ENCODE data around the gene PACRG. TPM values are rescaled to one million over a fixed set of nuclear protein-coding genes. Genes with fewer than 3 reads are reported as not detected.

PACRG gene
- total and polyA plus RNA-seq, 2 of the 13 experiments (the other 11 are each of a cell fraction or from before 2014, with no cell fraction given), result 0.13 TPM; not detected in 1

DNA sequence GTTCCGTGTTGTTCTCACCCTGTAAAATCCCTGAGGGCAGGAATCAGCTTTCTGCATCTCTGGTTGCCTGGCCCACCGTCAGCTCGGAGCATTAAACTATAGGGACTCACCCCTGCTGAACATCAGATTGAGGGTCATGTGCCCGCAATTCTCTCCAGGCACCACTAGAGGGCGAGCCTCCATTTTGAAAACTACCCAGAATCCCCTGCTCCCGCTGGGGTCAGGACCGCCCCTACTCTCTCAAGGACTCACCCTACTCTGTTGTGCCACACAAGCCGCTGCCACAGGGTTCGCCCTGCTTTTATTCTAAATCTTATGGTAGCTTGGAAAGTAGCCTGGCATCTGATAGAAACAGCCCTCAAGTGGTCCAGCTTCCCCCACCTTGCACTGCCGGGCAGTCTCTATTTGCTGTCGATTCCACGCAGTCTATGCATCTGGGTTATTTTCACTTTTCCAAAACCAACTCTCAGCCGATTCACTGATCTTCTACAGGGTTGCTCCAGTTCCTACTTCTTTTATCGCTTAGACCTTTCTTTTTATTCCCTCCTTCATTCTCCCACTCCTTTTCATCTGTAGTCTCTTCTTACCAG lies 442.6 kb downstream of the PACRG start (continued):
- TF ChIP-seq, protein P1, sequence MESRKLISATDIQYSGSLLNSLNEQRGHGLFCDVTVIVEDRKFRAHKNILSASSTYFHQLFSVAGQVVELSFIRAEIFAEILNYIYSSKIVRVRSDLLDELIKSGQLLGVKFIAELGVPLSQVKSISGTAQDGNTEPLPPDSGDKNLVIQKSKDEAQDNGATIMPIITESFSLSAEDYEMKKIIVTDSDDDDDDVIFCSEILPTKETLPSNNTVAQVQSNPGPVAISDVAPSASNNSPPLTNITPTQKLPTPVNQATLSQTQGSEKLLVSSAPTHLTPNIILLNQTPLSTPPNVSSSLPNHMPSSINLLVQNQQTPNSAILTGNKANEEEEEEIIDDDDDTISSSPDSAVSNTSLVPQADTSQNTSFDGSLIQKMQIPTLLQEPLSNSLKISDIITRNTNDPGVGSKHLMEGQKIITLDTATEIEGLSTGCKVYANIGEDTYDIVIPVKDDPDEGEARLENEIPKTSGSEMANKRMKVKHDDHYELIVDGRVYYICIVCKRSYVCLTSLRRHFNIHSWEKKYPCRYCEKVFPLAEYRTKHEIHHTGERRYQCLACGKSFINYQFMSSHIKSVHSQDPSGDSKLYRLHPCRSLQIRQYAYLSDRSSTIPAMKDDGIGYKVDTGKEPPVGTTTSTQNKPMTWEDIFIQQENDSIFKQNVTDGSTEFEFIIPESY (CRISPR knock-in tag; IDR thresholded peaks at IDR 0.05), result peak; percentile 94
- TF ChIP-seq ZSCAN9 (CRISPR knock-in tag; IDR thresholded peaks at IDR 0.05; ENCODE audit: borderline replicate concordance), result no peak
- TF ChIP-seq KDM1A (CRISPR knock-in tag; IDR thresholded peaks at IDR 0.05), result no peak
- no peak for TF ChIP-seq ZNF761 (CRISPR knock-in tag; conservative IDR thresholded peaks at IDR 0.05)
- TF ChIP-seq, protein P2, sequence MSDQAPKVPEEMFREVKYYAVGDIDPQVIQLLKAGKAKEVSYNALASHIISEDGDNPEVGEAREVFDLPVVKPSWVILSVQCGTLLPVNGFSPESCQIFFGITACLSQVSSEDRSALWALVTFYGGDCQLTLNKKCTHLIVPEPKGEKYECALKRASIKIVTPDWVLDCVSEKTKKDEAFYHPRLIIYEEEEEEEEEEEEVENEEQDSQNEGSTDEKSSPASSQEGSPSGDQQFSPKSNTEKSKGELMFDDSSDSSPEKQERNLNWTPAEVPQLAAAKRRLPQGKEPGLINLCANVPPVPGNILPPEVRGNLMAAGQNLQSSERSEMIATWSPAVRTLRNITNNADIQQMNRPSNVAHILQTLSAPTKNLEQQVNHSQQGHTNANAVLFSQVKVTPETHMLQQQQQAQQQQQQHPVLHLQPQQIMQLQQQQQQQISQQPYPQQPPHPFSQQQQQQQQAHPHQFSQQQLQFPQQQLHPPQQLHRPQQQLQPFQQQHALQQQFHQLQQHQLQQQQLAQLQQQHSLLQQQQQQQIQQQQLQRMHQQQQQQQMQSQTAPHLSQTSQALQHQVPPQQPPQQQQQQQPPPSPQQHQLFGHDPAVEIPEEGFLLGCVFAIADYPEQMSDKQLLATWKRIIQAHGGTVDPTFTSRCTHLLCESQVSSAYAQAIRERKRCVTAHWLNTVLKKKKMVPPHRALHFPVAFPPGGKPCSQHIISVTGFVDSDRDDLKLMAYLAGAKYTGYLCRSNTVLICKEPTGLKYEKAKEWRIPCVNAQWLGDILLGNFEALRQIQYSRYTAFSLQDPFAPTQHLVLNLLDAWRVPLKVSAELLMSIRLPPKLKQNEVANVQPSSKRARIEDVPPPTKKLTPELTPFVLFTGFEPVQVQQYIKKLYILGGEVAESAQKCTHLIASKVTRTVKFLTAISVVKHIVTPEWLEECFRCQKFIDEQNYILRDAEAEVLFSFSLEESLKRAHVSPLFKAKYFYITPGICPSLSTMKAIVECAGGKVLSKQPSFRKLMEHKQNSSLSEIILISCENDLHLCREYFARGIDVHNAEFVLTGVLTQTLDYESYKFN (CRISPR knock-in tag; conservative IDR thresholded peaks at IDR 0.05), result no peak
- TF ChIP-seq ZNF678 (CRISPR knock-in tag; IDR thresholded peaks at IDR 0.05), result no peak
- TF ChIP-seq NFIB (CRISPR knock-in tag; IDR thresholded peaks at IDR 0.05; ENCODE audit: borderline replicate concordance), result no peak
- TF ChIP-seq, protein P3, sequence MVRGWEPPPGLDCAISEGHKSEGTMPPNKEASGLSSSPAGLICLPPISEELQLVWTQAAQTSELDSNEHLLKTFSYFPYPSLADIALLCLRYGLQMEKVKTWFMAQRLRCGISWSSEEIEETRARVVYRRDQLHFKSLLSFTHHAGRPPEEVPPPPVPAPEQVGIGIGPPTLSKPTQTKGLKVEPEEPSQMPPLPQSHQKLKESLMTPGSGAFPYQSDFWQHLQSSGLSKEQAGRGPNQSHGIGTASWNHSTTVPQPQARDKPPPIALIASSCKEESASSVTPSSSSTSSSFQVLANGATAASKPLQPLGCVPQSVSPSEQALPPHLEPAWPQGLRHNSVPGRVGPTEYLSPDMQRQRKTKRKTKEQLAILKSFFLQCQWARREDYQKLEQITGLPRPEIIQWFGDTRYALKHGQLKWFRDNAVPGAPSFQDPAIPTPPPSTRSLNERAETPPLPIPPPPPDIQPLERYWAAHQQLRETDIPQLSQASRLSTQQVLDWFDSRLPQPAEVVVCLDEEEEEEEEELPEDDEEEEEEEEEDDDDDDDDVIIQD (CRISPR knock-in tag; IDR thresholded peaks at IDR 0.05; ENCODE audit: low read depth), result peak; percentile 51; the same call in 1 of the 2 replicates
- TF ChIP-seq CBX2 (IDR thresholded peaks at IDR 0.05; ENCODE audit: low read depth, low read length), result no peak
- TF ChIP-seq CBX2 (CRISPR knock-in tag; IDR thresholded peaks at IDR 0.05; ENCODE audit: low read depth), result no peak
- no peak for TF ChIP-seq GLI4 (CRISPR knock-in tag; IDR thresholded peaks at IDR 0.05; ENCODE audit: borderline replicate concordance)
- TF ChIP-seq POGZ (CRISPR knock-in tag; IDR thresholded peaks at IDR 0.05), result peak; percentile 75
- TF ChIP-seq, protein P4, sequence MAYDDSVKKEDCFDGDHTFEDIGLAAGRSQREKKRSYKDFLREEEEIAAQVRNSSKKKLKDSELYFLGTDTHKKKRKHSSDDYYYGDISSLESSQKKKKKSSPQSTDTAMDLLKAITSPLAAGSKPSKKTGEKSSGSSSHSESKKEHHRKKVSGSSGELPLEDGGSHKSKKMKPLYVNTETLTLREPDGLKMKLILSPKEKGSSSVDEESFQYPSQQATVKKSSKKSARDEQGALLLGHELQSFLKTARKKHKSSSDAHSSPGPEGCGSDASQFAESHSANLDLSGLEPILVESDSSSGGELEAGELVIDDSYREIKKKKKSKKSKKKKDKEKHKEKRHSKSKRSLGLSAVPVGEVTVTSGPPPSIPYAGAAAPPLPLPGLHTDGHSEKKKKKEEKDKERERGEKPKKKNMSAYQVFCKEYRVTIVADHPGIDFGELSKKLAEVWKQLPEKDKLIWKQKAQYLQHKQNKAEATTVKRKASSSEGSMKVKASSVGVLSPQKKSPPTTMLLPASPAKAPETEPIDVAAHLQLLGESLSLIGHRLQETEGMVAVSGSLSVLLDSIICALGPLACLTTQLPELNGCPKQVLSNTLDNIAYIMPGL (CRISPR knock-in tag; IDR thresholded peaks at IDR 0.05; ENCODE audit: borderline replicate concordance in 1 of 2, low read depth in 1 of 2), result 0 out of 4 replicates have a peak, but pooled peaks of 1 of the 2 experiments have one; percentile 20
- TF ChIP-seq, protein P5, sequence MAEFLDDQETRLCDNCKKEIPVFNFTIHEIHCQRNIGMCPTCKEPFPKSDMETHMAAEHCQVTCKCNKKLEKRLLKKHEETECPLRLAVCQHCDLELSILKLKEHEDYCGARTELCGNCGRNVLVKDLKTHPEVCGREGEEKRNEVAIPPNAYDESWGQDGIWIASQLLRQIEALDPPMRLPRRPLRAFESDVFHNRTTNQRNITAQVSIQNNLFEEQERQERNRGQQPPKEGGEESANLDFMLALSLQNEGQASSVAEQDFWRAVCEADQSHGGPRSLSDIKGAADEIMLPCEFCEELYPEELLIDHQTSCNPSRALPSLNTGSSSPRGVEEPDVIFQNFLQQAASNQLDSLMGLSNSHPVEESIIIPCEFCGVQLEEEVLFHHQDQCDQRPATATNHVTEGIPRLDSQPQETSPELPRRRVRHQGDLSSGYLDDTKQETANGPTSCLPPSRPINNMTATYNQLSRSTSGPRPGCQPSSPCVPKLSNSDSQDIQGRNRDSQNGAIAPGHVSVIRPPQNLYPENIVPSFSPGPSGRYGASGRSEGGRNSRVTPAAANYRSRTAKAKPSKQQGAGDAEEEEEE (CRISPR knock-in tag; IDR thresholded peaks at IDR 0.05; ENCODE audit: borderline replicate concordance), result no peak
- TF ChIP-seq, protein P6, sequence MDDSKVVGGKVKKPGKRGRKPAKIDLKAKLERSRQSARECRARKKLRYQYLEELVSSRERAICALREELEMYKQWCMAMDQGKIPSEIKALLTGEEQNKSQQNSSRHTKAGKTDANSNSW (CRISPR knock-in tag; IDR thresholded peaks at IDR 0.05; ENCODE audit: borderline replicate concordance), result no peak
- TF ChIP-seq, protein P7, sequence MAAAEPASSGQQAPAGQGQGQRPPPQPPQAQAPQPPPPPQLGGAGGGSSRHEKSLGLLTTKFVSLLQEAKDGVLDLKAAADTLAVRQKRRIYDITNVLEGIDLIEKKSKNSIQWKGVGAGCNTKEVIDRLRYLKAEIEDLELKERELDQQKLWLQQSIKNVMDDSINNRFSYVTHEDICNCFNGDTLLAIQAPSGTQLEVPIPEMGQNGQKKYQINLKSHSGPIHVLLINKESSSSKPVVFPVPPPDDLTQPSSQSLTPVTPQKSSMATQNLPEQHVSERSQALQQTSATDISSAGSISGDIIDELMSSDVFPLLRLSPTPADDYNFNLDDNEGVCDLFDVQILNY (CRISPR knock-in tag; conservative IDR thresholded peaks at IDR 0.05), result no peak
